H9 (cell line): Measurements from ENCODE around the gene PHACTR2. TPM values are rescaled to one million over a fixed set of nuclear protein-coding genes. Genes with fewer than 3 reads are reported as not detected.

Experiments
- DNase-seq: peaks from one replicate; pipeline ENCODE4 v3.0.0-alpha.2; 2017
- H2AFZ ChIP-seq: one replicate; pipeline ENCODE4 v1.6.1; 2013; ENCODE audit warnings: mild to moderate bottlenecking, low read length, control low read depth, moderate library complexity
- H2AK5ac ChIP-seq: 2 replicates; pipeline ENCODE4 v1.6.1; 2013; ENCODE audit warnings: low read length, control low read depth, mixed read lengths; ENCODE audit not compliant: insufficient read length
- H2BK120ac ChIP-seq: one replicate; pipeline ENCODE4 v1.6.1; 2013; ENCODE audit warnings: low read depth, mild to moderate bottlenecking, low read length, control low read depth, inconsistent platforms; ENCODE audit not compliant: poor library complexity, severe bottlenecking
- H2BK12ac ChIP-seq: 2 replicates; pipeline ENCODE4 v1.6.1; 2013; ENCODE audit warnings: low read length, control low read depth, mixed read lengths, low read depth; ENCODE audit not compliant: insufficient read length
- H2BK15ac ChIP-seq: 2 replicates; pipeline ENCODE4 v1.6.1; 2013; ENCODE audit warnings: low read depth, low read length, control low read depth
- H2BK20ac ChIP-seq: one replicate; pipeline ENCODE4 v1.6.1; 2013; ENCODE audit warnings: low read depth, mild to moderate bottlenecking, low read length, control low read depth, inconsistent platforms; ENCODE audit not compliant: poor library complexity, severe bottlenecking
- H2BK5ac ChIP-seq: 2 replicates; pipeline ENCODE4 v1.6.1; 2013; ENCODE audit warnings: low read length, control low read depth, mixed read lengths; ENCODE audit not compliant: insufficient read length
- H3K14ac ChIP-seq: 2 replicates; pipeline ENCODE4 v1.6.1; 2013; ENCODE audit warnings: low read length, control low read depth; ENCODE audit not compliant: insufficient read depth
- H3K18ac ChIP-seq: 2 replicates; pipeline ENCODE4 v1.6.1; 2013; ENCODE audit warnings: low read depth, mild to moderate bottlenecking, mixed read lengths, low read length, control low read depth; ENCODE audit not compliant: insufficient read length
- H3K23ac ChIP-seq: 2 replicates; pipeline ENCODE4 v1.6.1; 2013; ENCODE audit warnings: low read length, control low read depth, mixed read lengths, low read depth; ENCODE audit not compliant: insufficient read length
- H3K23me2 ChIP-seq: 2 replicates; pipeline ENCODE4 v1.6.1; 2013; ENCODE audit warnings: low read depth, mild to moderate bottlenecking, mixed read lengths, low read length, control low read depth; ENCODE audit not compliant: insufficient read length, poor library complexity, severe bottlenecking
- H3K27ac ChIP-seq: 2 replicates; pipeline ENCODE4 v1.5.1; 2013; ENCODE audit warnings: low read length, control low read depth, mixed read lengths, low read depth; ENCODE audit not compliant: insufficient read length
- H3K27me3 ChIP-seq: 2 replicates; pipeline ENCODE4 v1.6.1; 2013; ENCODE audit warnings: low read length, control low read depth, inconsistent platforms; ENCODE audit not compliant: insufficient read depth
- H3K4ac ChIP-seq: 2 replicates; pipeline ENCODE4 v1.6.1; 2013; ENCODE audit warnings: low read depth, mild to moderate bottlenecking, control low read depth, inconsistent platforms, low read length, moderate library complexity
- H3K4me1 ChIP-seq: 2 replicates; pipeline ENCODE4 v1.6.1; 2013; ENCODE audit warnings: low read length, control low read depth, inconsistent platforms; ENCODE audit not compliant: insufficient read depth
- H3K4me2 ChIP-seq: 2 replicates; pipeline ENCODE4 v1.6.1; 2013; ENCODE audit warnings: low read length, control low read depth, mixed read lengths; ENCODE audit not compliant: insufficient read length, insufficient read depth
- H3K56ac ChIP-seq: 2 replicates; pipeline ENCODE4 v1.6.1; 2013; ENCODE audit warnings: low read depth, mild to moderate bottlenecking, mixed read lengths, low read length, control low read depth; ENCODE audit not compliant: insufficient read length
- H3K79me1 ChIP-seq: 2 replicates; pipeline ENCODE4 v1.6.1; 2013; ENCODE audit warnings: low read depth, mild to moderate bottlenecking, moderate library complexity, low read length, control low read depth, inconsistent platforms; ENCODE audit not compliant: insufficient read depth, poor library complexity, severe bottlenecking
- H3K79me2 ChIP-seq: 2 replicates; pipeline ENCODE4 v1.6.1; 2013; ENCODE audit warnings: low read length, control low read depth, inconsistent platforms; ENCODE audit not compliant: insufficient read depth
- H3K9ac ChIP-seq: 2 replicates; pipeline ENCODE4 v1.6.1; 2013; ENCODE audit warnings: low read length, control low read depth, mixed read lengths; ENCODE audit not compliant: insufficient read length; ENCODE audit errors: extremely low read depth
- H3K9me3 ChIP-seq: one replicate; pipeline ENCODE4 v1.6.1; 2013; ENCODE audit warnings: low read depth, low read length, inconsistent platforms; ENCODE audit not compliant: control insufficient read depth
- H3T11ph ChIP-seq: one replicate; pipeline ENCODE4 v1.6.1; 2013; ENCODE audit warnings: mild to moderate bottlenecking, low read length, control low read depth, inconsistent platforms
- H4K20me1 ChIP-seq: one replicate; pipeline ENCODE4 v1.6.1; 2013; ENCODE audit not compliant: control insufficient read depth, insufficient read length, insufficient read depth
- H4K5ac ChIP-seq: 2 replicates; pipeline ENCODE4 v1.6.1; 2013; ENCODE audit warnings: low read depth, mild to moderate bottlenecking, mixed read lengths, low read length, control low read depth; ENCODE audit not compliant: insufficient read length
- H4K8ac ChIP-seq: replicated peaks from 2 replicates; pipeline ENCODE4 v1.6.1; 2013; ENCODE audit warnings: low read length, control low read depth, mixed read lengths, low read depth; ENCODE audit not compliant: insufficient read length
- H4K91ac ChIP-seq: 2 replicates; pipeline ENCODE4 v1.6.1; 2013; ENCODE audit warnings: low read depth, mild to moderate bottlenecking, moderate library complexity, mixed read lengths, low read length, control low read depth; ENCODE audit not compliant: insufficient read length
- H3K27ac Mint-ChIP-seq, 3 experiments: 2 replicates in 2 of 3; 3 replicates in 1 of 3; pipeline ENCODE4 v1.8.0; 2020 to 2021; ENCODE audit warnings: mixed read lengths in 3 of 3, mild to moderate bottlenecking in 1 of 3, moderate library complexity in 1 of 3
- H3K27me3 Mint-ChIP-seq: 2 replicates; pipeline ENCODE4 v1.8.0; 2021; ENCODE audit warnings: low read depth, mild to moderate bottlenecking, moderate library complexity, mixed read lengths
- H3K36me3 Mint-ChIP-seq, 3 experiments: 2 replicates in 2 of 3; 3 replicates in 1 of 3; pipeline ENCODE4 v1.8.0; 2020 to 2021; ENCODE audit warnings: low read depth in 3 of 3, mixed read lengths in 3 of 3; ENCODE audit not compliant: insufficient read depth in 1 of 3
- H3K4me1 Mint-ChIP-seq, 2 experiments: 2 replicates each; pipeline ENCODE4 v1.8.0; 2020; ENCODE audit warnings: mixed read lengths in 2 of 2
- H3K4me3 Mint-ChIP-seq, 2 experiments: 2 replicates in 1 of 2; 3 replicates in 1 of 2; pipeline ENCODE4 v1.8.0; 2020 to 2021; ENCODE audit warnings: mild to moderate bottlenecking in 2 of 2, mixed read lengths in 2 of 2, moderate library complexity in 1 of 2
- H3K9me3 Mint-ChIP-seq, 2 experiments: 2 replicates in 1 of 2; 3 replicates in 1 of 2; pipeline ENCODE4 v1.8.0; 2020; ENCODE audit warnings: mild to moderate bottlenecking in 2 of 2, mixed read lengths in 2 of 2, moderate library complexity in 1 of 2
- CTCF ChIP-seq: fragments of 200-600 bp; sonication (generic); conservative IDR thresholded peaks from 3 replicates; pipeline ENCODE4 v1.8.0; 2021; ENCODE audit warnings: antibody characterized with exemption, mild to moderate bottlenecking
- WGBS: extraction: QIAGEN DNeasy Blood & Tissue Kit; methylation state at CpG from one replicate; pipeline ENCODE4 v1.1.7; 2013; ENCODE audit warnings: missing lambda C conversion rate, low lambda C conversion rate, mixed read lengths; ENCODE audit not compliant: insufficient read length; ENCODE audit errors: extremely low coverage; 5-methylcytosine and 5-hydroxymethylcytosine counted together
- total RNA-seq: library from RNA; stranded (reverse); gene quantifications from 2 replicates; pipeline ENCODE4 v1.2.1, GENCODE V29; 2021

The PHACTR2 gene
- total RNA-seq, 1 experiment from 2014 or later, result 131 TPM

GRCh38 chr6:143783077-143783476 is 105.3 kb downstream of the PHACTR2 start:
- no peak for TF ChIP-seq CTCF
- Histone ChIP-seq H3K27me3 (no peaks in the 10 kb centered on the region), H2AFZ (no peak overlapping the region), H2BK20ac (no peak overlapping the region), H3K4ac (no peak overlapping the region), H3K4me1 (no peaks in the 10 kb centered on the region), H2BK12ac (no peak overlapping the region), H3K18ac (no peak overlapping the region), H2BK15ac (no peak overlapping the region), H4K91ac (no peak overlapping the region), H3T11ph (no peak overlapping the region), H3K4me2 (no peak overlapping the region), H3K9ac (no peak overlapping the region), H3K79me2 (no peaks in the 10 kb centered on the region), H3K27ac (no peak overlapping the region), H2AK5ac (no peak overlapping the region), H3K23me2 (no peaks in the 10 kb centered on the region), H3K9me3 (peaks cover 18% of the 10 kb centered on the region), H4K5ac (no peak overlapping the region), H4K8ac (no peak overlapping the region), H3K14ac (no peak overlapping the region), H4K20me1 (no peaks in the 10 kb centered on the region), H2BK120ac (no peak overlapping the region), H3K79me1 (no peaks in the 10 kb centered on the region), H3K23ac (no peak overlapping the region), H2BK5ac (no peak overlapping the region), H3K56ac (no peak overlapping the region)
- H3K27me3 Mint-ChIP-seq, result no peaks in the 10 kb centered on the region; the same call in 1 of the 2 replicates
- WGBS, result no CpG with 5 or more reads among the region's 3 CpGs
- no peak overlapping the region; a peak in 1 of 7 replicates for H3K27ac Mint-ChIP-seq
- H3K9me3 Mint-ChIP-seq, result peaks cover 28 to 30% of the 10 kb centered on the region in 2 experiments
- H3K4me1 Mint-ChIP-seq, result no peaks in the 10 kb centered on the region
- no peak for DNase-seq
- peaks cover 39 to 87% (median 65%) of the 10 kb centered on the region in 3 experiments for H3K36me3 Mint-ChIP-seq
- no peak overlapping the region for H3K4me3 Mint-ChIP-seq
